ENCODE measurements around the gene SLIT1.

Gene SLIT1

DNA sequence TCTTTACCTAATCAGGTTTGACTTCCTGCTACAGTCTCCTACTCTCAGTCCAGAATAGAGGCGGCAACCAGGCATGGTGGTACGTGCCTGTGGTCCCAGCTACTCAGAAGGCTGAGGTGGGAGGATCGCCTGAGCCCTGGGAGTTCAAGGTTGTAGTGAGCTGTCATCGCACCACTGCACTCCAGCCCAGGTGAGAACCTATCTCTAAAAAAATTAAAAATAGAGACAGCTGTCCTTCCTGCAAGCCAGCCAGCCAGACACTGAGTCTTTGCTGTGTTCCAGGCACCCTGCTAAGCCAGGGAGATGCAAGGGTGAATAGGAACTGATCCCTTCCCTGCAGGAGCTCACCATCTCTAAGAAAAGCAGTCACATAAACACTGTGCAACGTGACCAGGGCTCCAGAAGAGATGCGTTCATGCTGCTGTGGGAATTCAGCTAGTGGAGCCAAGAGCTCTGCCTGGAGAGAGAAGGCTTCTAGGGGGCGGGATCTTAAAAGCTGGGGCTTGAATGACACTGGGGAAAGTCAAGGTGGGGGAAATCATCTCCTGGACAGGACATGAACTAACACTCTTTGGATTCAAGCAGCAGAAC lies 22.1 kb upstream of the SLIT1 start:
- Histone ChIP-seq H3K79me2 (ENCODE audit: insufficient read depth, low read length) (no peaks in the 10 kb centered on the region), H3K27me3 (ENCODE audit: low read length) (no peaks in the 10 kb centered on the region), H3K4me2 (ENCODE audit: low read depth, low read length, poor library complexity, severe bottlenecking) (peak overlapping the region; percentile 20), H3K36me3 (ENCODE audit: low read length) (no peaks in the 10 kb centered on the region), H3F3A (ENCODE audit: insufficient read depth) (no peaks in the 10 kb centered on the region), H2AFZ (ENCODE audit: low read depth, low read length, severe bottlenecking) (no peak overlapping the region), H3K9me3 (ENCODE audit: insufficient read depth, low read length) (no peaks in the 10 kb centered on the region), H3K9me2 (replicated peaks; ENCODE audit: insufficient read depth, low read length) (no peaks in the 10 kb centered on the region), H3K9ac (ENCODE audit: low read length) (no peak overlapping the region), H3K4me3 (ENCODE audit: insufficient read depth, low read length, poor library complexity, severe bottlenecking) (no peak overlapping the region), H3K27ac (ENCODE audit: low read depth, low read length) (no peak overlapping the region), H4K20me1 (ENCODE audit: low read depth, low read length) (no peaks in the 10 kb centered on the region)
- TF ChIP-seq EZH2phosphoT487 (conservative IDR thresholded peaks at IDR 0.05; ENCODE audit: low read length), result no peak
- TF ChIP-seq, protein P1, sequence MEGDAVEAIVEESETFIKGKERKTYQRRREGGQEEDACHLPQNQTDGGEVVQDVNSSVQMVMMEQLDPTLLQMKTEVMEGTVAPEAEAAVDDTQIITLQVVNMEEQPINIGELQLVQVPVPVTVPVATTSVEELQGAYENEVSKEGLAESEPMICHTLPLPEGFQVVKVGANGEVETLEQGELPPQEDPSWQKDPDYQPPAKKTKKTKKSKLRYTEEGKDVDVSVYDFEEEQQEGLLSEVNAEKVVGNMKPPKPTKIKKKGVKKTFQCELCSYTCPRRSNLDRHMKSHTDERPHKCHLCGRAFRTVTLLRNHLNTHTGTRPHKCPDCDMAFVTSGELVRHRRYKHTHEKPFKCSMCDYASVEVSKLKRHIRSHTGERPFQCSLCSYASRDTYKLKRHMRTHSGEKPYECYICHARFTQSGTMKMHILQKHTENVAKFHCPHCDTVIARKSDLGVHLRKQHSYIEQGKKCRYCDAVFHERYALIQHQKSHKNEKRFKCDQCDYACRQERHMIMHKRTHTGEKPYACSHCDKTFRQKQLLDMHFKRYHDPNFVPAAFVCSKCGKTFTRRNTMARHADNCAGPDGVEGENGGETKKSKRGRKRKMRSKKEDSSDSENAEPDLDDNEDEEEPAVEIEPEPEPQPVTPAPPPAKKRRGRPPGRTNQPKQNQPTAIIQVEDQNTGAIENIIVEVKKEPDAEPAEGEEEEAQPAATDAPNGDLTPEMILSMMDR (IDR thresholded peaks at IDR 0.05; ENCODE audit: insufficient read depth, low read length, poor library complexity, severe bottlenecking), result no peak

DNA sequence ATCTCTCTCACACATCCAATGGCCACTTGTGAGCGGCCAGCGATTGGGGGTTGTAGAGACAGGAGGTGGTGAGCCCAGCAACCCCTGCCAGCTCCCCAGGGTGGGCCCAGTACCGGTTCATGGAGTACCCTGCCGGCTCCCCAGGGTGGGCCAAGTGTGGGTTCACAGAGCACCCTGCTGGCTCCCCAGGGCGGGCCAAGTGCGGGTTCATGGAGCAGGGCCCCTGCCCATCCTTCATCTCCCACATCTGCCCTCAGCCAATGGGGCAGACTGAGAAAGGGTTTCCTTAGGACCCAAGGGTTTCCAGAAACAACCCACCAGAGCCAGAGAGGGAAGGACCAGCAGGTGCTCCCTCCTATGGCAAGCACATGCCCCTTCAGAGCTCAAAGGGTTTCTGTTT lies 21.4 kb upstream of the SLIT1 start:
- no peaks in the 10 kb centered on the region for H3K36me3 ChIP-seq (ENCODE audit: low read length)
- no peak overlapping the region for H2AFZ ChIP-seq (ENCODE audit: low read depth, low read length, severe bottlenecking)
- H3K27ac ChIP-seq (ENCODE audit: low read depth, low read length), result no peak overlapping the region
- H3K9ac ChIP-seq (ENCODE audit: low read length), result no peak overlapping the region
- no peaks in the 10 kb centered on the region for H3K27me3 ChIP-seq (ENCODE audit: low read length)
- H3K9me3 ChIP-seq (ENCODE audit: insufficient read depth, low read length), result no peaks in the 10 kb centered on the region
- TF ChIP-seq, protein P1 (IDR thresholded peaks at IDR 0.05; ENCODE audit: insufficient read depth, low read length, poor library complexity, severe bottlenecking), result no peak
- no peak for TF ChIP-seq EZH2phosphoT487 (conservative IDR thresholded peaks at IDR 0.05; ENCODE audit: low read length)
- no peaks in the 10 kb centered on the region for H3K9me2 ChIP-seq (replicated peaks; ENCODE audit: insufficient read depth, low read length)
- H3K79me2 ChIP-seq (ENCODE audit: insufficient read depth, low read length), result no peaks in the 10 kb centered on the region
- H3F3A ChIP-seq (ENCODE audit: insufficient read depth), result no peaks in the 10 kb centered on the region
- no peak overlapping the region for H3K4me3 ChIP-seq (ENCODE audit: insufficient read depth, low read length, poor library complexity, severe bottlenecking)
- H3K4me2 ChIP-seq (ENCODE audit: low read depth, low read length, poor library complexity, severe bottlenecking), result peak overlapping the region; percentile 20
- H4K20me1 ChIP-seq (ENCODE audit: low read depth, low read length), result no peaks in the 10 kb centered on the region

DNA sequence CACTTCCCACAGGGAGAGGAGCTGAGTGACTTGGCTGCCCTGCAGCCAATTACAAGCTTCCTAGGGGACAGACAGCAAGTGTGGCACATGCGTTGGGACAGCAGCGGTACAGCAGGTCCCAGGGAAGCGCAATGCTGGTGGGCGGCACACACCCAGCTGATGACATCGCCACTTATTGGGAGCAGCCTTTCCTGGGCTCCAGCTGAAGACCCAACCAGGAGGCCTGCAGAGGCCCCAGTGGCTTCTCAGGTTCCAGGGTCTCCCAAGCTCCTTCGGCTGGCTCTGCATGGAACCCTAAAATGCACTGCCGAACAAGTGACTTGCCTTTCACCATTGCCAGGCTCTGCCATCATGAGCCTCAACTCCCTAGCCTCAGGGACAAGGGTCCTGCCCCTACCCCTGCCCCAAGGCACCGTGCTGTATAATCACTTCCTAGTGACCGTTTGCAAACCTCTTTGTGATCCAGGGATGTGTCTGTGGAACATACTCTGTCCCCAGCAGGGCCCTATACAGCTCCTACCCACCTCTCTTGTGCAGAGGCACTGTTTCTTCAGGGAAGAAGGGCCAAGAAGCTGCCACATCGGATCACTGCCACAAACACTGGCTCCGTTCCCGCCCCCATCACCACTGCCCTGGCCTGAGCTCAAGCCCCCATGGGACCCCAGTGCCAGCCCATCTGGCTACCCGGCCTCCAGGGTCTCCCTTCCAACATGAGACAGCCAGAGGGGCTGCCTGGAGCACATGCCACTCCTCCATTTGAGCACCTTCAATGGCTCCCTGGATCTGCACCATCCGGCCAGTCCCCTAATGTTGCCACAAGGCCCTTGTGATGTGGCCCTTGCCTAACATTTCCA lies 19.3 kb upstream of the SLIT1 start:
- no peaks in the 10 kb centered on the region for H3K9me2 ChIP-seq (replicated peaks; ENCODE audit: insufficient read depth, low read length)
- no peaks in the 10 kb centered on the region for H3K27me3 ChIP-seq (ENCODE audit: low read length)
- no peak overlapping the region for H3K4me2 ChIP-seq (ENCODE audit: low read depth, low read length, poor library complexity, severe bottlenecking)
- TF ChIP-seq, protein P1 (IDR thresholded peaks at IDR 0.05; ENCODE audit: insufficient read depth, low read length, poor library complexity, severe bottlenecking), result no peak
- TF ChIP-seq EZH2phosphoT487 (conservative IDR thresholded peaks at IDR 0.05; ENCODE audit: low read length), result no peak
- no peaks in the 10 kb centered on the region for H4K20me1 ChIP-seq (ENCODE audit: low read depth, low read length)
- H3K4me3 ChIP-seq (ENCODE audit: insufficient read depth, low read length, poor library complexity, severe bottlenecking), result no peak overlapping the region
- no peaks in the 10 kb centered on the region for H3K36me3 ChIP-seq (ENCODE audit: low read length)
- H3F3A ChIP-seq (ENCODE audit: insufficient read depth), result peaks cover 15% of the 10 kb centered on the region
- no peak overlapping the region for H3K27ac ChIP-seq (ENCODE audit: low read depth, low read length)
- no peak overlapping the region for H2AFZ ChIP-seq (ENCODE audit: low read depth, low read length, severe bottlenecking)
- H3K9ac ChIP-seq (ENCODE audit: low read length), result no peak overlapping the region
- H3K79me2 ChIP-seq (ENCODE audit: insufficient read depth, low read length), result no peaks in the 10 kb centered on the region
- H3K9me3 ChIP-seq (ENCODE audit: insufficient read depth, low read length), result no peaks in the 10 kb centered on the region

All from SU-DHL-6 (cell line).